DMS 273 (cell line): ENCODE results near the gene ITGA11.

Experiments
- DNase-seq: peaks from one replicate; lab custom pipeline; 2025; ENCODE audit not compliant: unreplicated experiment; lab: John Stamatoyannopoulos, UW

Gene ITGA11

GRCh38 chr15:68431792-68432401 lies at the start of gene ITGA11:
ITGA11 (minus strand) TSS chr15:68432163; CDS start chr15:68432066, 97 bp downstream.
- peak; percentile 70 for DNase-seq

GRCh38 chr15:68481321-68481720 lies 49.4 kb upstream of the ITGA11 start:
- no peak for DNase-seq

GRCh38 chr15:68480296-68480695 lies 48.3 kb upstream of the ITGA11 start:
- no peak for DNase-seq

- DNase-seq = no peak
Measured at GRCh38 chr15:68479870-68480269, 47.9 kb upstream of the ITGA11 start.

GRCh38 chr15:68479406-68479805 lies 47.4 kb upstream of the ITGA11 start:
- DNase-seq = no peak

GRCh38 chr15:68478853-68479252 lies 46.9 kb upstream of the ITGA11 start:
- DNase-seq = no peak

GRCh38 chr15:68475449-68475848 lies 43.5 kb upstream of the ITGA11 start:
- no peak for DNase-seq

GRCh38 chr15:68471541-68471940 lies 39.6 kb upstream of the ITGA11 start:
- DNase-seq = no peak

- no peak for DNase-seq
Measured at GRCh38 chr15:68470976-68471375, 39.0 kb upstream of the ITGA11 start.

GRCh38 chr15:68470049-68470742 lies 38.2 kb upstream of the ITGA11 start:
- no peak for DNase-seq

GRCh38 chr15:68469162-68470048 lies 37.4 kb upstream of the ITGA11 start:
- no peak for DNase-seq

- no peak for DNase-seq
Measured at GRCh38 chr15:68466876-68467275, 34.9 kb upstream of the ITGA11 start.

GRCh38 chr15:68465861-68466560 lies 34.0 kb upstream of the ITGA11 start:
- DNase-seq = no peak

GRCh38 chr15:68464448-68465090 lies 32.6 kb upstream of the ITGA11 start:
- no peak for DNase-seq

- no peak for DNase-seq
Measured at GRCh38 chr15:68463996-68464395, 32.0 kb upstream of the ITGA11 start.

- DNase-seq = no peak
Measured at GRCh38 chr15:68463444-68463843, 31.5 kb upstream of the ITGA11 start.

GRCh38 chr15:68460166-68460565 lies 28.2 kb upstream of the ITGA11 start:
- no peak for DNase-seq

- DNase-seq = no peak
Measured at GRCh38 chr15:68450192-68450591, 18.2 kb upstream of the ITGA11 start.

GRCh38 chr15:68449389-68449788 lies 17.4 kb upstream of the ITGA11 start:
- no peak for DNase-seq

- DNase-seq = no peak
Measured at GRCh38 chr15:68447976-68448755, 16.2 kb upstream of the ITGA11 start.
